DMS 273 (cell line): ENCODE results near the gene COL6A2.

Experiments used
- DNase-seq: peaks from one replicate; lab custom pipeline; 2025; ENCODE audit not compliant: unreplicated experiment; lab: John Stamatoyannopoulos, UW

Gene COL6A2

GRCh38 chr21:46112725-46113215, 14.9 kb downstream of the COL6A2 start:
- no peak for DNase-seq

- DNase-seq, result no peak
Observed at GRCh38 chr21:46113497-46114176, 15.7 kb downstream of the COL6A2 start.

- DNase-seq, result no peak
Observed at GRCh38 chr21:46114963-46115362, 17.1 kb downstream of the COL6A2 start.

DNA sequence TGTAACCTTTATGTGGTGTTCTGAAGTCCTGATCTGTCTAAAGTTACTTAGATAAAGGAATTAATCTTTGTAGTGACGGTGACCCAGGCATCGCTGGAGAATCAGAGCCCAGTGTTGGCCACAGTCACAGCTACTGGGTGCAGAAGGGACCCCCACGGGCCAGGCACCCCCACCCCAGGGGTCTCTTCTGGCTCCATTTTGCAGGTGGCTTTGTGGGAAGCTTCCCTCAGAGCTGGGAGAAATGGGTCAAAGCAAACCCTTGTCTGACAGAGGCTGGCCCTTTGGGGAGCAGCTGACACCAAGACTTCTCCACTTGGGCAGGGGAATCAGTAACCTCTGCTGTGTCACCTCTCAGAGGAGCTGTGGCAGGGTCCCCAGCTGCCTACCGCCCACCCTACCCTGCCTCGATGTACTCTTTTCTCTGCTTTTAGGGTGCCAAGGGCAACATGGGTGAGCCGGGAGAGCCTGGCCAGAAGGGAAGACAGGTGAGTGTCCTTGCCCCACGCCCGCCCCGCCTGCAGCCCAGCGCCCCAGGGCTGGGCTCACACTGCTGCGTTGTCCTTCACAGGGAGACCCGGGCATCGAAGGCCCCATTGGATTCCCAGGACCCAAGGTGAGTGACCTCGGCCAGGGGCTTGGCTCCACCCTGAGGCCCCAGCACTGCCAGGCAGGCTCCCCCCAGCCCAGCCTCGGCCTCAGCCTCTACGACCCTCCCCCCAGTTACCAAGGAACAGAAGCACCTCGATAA, 17.7 kb downstream of the COL6A2 start:
- DNase-seq, result no peak

GRCh38 chr21:46116189-46116775, 18.4 kb downstream of the COL6A2 start:
- no peak for DNase-seq

- no peak for DNase-seq
Observed at GRCh38 chr21:46116776-46117585, 19.1 kb downstream of the COL6A2 start.

DNA sequence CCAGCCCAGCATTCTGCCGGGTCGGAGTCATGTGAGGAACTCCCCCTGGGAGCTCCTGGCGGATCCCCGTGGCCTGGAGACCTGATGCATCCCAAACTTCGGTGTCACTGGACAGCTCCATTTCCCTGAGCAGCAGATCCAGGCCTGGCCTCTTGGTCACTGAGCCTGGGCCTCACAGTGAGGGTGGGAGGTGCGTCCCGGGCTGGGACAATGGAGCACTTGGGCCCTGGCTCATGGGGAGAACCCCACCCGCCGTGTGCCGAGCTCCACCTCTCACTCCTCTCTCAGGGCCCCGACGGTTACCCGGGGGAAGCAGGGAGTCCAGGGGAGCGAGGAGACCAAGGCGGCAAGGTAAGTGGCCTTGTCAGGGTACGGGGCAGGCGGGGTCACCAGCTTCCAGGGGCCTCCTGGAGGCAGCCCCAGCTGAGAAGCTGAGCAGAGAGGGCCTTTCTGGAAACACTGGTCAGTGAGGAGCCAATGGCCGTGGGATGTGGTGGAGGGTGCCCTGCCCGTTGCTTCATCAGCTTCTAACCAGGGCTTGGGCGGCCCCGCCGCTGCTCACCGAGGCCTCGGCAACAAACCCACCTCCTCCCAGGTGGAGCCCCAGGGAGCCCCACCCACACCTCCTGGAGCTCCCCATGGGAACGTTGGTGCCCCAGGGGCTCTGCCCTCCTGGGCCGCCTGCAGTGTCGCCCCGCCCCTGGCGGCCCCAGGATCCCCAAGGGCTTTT, 19.8 kb downstream of the COL6A2 start:
- no peak for DNase-seq

DNA sequence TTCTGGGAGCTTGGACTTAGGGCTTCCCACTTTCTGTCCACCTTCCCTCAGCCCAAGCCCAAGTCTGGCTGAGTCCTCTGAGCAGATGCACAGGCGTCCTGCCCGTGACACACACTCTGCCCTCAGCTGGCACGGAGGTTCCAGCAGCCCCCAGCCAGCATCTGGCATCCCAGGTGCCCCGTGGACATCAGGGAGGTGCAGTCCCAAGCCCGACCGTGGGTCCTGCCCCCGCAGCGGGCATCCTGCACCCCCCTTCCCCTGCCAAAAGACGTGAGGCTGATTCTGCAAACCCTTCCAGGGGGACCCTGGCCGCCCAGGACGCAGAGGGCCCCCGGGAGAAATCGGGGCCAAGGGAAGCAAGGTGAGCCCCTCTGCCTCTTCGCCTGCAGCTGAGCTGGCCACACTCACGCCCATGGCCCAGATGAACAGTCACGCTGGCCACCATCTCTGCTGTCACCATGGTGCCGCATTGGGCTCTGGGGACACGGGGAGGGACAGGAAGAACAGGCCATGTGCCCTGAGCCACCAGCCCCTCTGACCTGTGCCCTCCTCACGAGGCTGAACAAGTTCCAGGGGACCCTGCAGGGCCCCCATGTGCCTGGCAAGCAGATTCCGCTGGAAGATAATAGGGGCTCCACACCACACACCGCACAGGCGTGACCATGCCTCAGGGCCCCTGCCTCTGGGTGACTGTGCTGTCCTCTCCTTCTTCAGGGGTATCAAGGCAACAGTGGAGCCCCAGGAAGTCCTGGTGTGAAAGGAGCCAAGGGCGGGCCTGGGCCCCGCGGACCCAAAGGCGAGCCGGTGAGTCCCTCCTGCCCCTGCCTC, 20.6 kb downstream of the COL6A2 start:
- DNase-seq, result no peak

DNA sequence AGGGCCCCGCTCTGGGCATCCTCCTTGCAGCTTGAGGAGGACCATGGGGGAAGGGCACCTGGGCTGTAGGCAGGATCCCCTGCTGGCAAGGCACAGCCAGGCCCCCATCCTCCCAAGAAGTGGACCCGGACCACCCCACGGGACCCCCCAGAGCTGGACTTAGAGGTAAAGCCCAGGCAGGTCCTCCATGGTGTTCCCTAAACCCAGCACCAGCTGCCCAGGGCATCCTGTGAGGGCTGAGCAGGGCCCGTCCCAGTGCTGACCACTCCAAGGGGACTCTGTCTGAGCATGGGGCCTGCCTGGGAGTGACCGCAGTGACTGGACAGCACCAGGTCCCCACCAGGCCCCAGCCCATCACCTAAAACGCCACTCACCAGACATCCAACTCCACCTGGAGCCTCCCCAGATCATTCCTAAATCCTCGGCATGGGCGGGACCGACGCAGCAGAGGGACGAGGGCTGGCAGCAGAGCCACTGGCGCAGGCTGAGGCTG, 21.3 kb downstream of the COL6A2 start:
- no peak for DNase-seq

DNA sequence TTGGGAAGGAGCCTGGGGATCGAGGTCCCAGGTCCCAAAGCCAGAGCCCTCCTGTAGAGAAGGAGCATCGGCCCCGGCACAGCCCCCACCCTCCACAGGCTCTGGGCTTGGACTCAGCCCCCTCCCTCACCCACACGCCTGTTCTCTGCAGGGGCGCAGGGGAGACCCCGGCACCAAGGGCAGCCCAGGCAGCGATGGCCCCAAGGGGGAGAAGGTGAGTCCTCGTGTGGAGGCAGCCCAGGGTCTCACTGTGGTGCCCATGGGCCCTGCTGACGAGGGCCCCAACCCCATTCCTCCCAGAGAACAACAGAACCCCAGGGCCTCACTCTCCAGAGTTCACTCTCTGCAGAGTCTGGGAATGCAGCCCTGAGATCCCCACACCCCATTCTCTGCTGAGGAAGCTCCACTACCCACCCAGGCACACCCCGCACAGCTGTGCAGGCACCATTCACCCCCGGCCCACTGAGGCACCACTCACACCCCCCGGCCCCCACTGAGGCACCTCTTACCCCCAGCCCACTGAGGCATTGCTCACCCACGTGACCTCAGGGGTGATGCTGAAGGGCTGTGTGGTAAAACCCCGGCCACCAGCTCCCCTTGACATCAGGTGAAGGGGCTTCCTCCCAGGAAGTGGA, 21.8 kb downstream of the COL6A2 start:
- no peak for DNase-seq

GRCh38 chr21:46120301-46121285, 22.7 kb downstream of the COL6A2 start:
- DNase-seq, result no peak

- DNase-seq, result no peak
Observed at GRCh38 chr21:46121286-46122221, 23.6 kb downstream of the COL6A2 start.

- no peak for DNase-seq
Observed at GRCh38 chr21:46122237-46122671, 24.3 kb downstream of the COL6A2 start.

DNA sequence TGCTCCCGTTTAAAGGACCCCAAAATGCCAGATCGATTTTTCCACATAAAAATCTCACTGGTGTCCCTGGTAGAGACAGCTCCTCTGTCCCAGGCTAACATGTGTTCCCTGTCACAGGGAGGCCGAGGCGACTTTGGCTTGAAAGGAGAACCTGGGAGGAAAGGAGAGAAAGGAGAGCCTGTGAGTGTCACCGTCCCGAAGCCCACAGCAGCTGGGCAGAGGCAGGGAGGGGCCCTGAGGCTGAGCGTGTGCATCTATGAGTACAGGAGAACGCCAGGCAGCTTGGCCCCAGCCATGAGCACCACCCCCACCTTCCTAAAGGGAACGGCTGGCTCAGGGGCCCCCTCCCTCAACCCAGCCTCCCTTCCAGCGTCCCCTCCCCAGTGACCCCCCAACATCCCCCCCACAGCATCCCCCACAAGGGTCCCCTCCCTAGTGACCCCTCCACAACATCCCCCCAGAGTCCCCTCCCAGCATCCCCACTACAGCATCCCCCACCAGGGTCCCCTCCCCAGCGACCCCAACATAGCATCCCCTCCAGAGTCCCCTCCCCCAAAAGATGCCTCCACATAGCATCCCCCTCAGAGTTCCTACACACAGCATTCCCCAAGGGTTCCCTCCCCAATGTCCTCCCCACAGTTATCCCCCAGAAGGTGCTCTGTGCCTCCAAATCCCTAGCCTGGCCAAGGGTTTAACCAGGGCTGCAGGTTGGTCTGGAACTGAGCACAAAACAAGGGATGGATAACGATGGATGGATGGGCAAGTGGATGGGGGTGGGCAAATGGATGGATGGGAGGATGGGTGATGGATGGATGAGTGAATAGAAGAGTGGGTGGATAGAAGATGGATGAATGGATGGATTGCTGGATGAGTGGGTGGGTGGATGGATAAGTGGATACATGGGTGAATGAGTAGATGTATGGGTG, 25.1 kb downstream of the COL6A2 start:
- no peak for DNase-seq

DNA sequence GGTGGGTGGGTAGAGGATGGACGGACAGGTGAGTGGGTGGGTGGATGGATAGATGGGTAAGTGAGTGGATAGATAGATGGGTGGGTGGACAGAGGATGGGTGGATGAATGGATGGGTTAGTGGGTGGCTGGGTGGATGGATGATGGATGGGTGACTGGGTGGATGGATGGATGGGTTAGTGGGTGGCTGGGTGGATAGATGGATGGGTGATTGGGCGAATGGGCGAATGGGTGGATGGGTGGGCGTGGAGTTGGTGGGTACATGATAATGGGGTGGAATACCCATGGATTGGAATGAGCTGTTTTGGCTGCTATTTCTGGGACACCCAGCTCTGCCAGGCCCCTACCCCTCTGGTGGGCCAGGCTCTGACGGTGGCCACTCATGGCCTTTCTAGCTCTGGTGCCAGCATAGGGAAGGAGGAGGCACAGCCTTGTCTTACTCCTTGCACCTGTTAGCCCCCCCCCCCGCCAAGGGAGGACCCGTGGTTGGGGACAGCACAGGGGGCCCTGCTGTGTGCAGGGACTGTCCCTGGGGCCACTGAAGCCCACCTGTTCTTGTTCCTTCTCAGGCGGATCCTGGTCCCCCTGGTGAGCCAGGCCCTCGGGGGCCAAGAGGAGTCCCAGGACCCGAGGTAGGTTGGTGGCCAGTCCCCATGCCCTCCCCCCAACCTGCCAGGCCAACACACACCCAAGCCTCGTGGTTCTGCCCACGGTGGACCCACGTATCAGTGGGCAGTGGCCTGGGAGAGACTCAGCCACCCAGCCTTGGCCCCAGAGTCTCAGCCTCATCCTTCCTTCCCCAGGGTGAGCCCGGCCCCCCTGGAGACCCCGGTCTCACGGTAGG, 26.4 kb downstream of the COL6A2 start:
- no peak for DNase-seq
